MM.1S (cell line): ENCODE results near the gene SNX9.

Experiments
- CTCF ChIP-seq: fragments of 300-600 bp; sonication (generic); IDR thresholded peaks from 2 replicates; pipeline ENCODE4 v1.5.1; 2016; ENCODE audit warnings: antibody characterized with exemption, low read length, mixed read lengths
- EZH2 ChIP-seq: fragments of 300-600 bp; sonication (generic); optimal IDR thresholded peaks from 2 replicates; pipeline ENCODE3; 2017; ENCODE audit warnings: low read depth, mild to moderate bottlenecking, antibody characterized with exemption, low read length, mixed read lengths

GRCh38 chr6:157884756-157885155 lies 61.7 kb downstream of the SNX9 start:
- no peak for TF ChIP-seq EZH2
- no peak for TF ChIP-seq CTCF
